Measurements from ENCODE around the gene AKAP10. TPM values are rescaled to one million over a fixed set of nuclear protein-coding genes. Genes with fewer than 3 reads are reported as not detected.

Gene AKAP10
- total RNA-seq, 1 experiment from 2014 or later: 31.6 TPM

DNA sequence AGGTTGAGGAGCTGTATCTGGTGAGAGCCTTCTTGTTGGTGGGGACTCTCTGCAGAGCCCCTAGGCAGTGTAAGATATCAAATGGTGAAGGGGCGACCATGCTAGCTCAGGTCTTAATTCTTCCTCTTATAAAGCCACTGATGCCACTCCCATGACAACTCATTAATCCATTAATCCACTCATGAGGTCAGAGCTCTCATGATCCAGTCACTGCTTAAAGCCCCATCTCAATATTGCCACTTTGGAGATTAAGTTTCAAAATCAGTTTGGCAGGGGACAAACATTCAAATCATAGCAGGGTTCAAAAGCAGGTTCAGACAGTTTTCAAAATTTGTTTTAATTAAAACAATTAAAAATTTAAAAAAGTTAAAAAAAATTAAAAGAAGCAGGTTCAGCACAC, 18.5 kb upstream of the AKAP10 start:
- no peak for TF ChIP-seq POLR2AphosphoS5 (IDR thresholded peaks at IDR 0.05; ENCODE audit: low read depth, low read length)
- no peak for TF ChIP-seq RAD21 (IDR thresholded peaks at IDR 0.05; ENCODE audit: low read depth)
- no peak for TF ChIP-seq CBX3 (IDR thresholded peaks at IDR 0.05; ENCODE audit: low read depth)
- TF ChIP-seq SRF (IDR thresholded peaks at IDR 0.05; ENCODE audit: low read depth): no peak
- no peak for TF ChIP-seq EZH2phosphoT487 (IDR thresholded peaks at IDR 0.05; ENCODE audit: borderline replicate concordance)
- no peak for TF ChIP-seq JUND (IDR thresholded peaks at IDR 0.05)
- no peak for TF ChIP-seq ZFX (IDR thresholded peaks at IDR 0.05)
- TF ChIP-seq SP1 (IDR thresholded peaks at IDR 0.05; ENCODE audit: low read depth): no peak
- TF ChIP-seq EZH2 (IDR thresholded peaks at IDR 0.05): no peak
- TF ChIP-seq REST (IDR thresholded peaks at IDR 0.05; ENCODE audit: low read depth): no peak
- no peak for TF ChIP-seq ELF1 (IDR thresholded peaks at IDR 0.05; ENCODE audit: borderline replicate concordance, low read depth)
- TF ChIP-seq FOSL1 (IDR thresholded peaks at IDR 0.05; ENCODE audit: low read depth): no peak
- no peak for TF ChIP-seq CEBPB (IDR thresholded peaks at IDR 0.05; ENCODE audit: low read depth)
- TF ChIP-seq, protein P1, sequence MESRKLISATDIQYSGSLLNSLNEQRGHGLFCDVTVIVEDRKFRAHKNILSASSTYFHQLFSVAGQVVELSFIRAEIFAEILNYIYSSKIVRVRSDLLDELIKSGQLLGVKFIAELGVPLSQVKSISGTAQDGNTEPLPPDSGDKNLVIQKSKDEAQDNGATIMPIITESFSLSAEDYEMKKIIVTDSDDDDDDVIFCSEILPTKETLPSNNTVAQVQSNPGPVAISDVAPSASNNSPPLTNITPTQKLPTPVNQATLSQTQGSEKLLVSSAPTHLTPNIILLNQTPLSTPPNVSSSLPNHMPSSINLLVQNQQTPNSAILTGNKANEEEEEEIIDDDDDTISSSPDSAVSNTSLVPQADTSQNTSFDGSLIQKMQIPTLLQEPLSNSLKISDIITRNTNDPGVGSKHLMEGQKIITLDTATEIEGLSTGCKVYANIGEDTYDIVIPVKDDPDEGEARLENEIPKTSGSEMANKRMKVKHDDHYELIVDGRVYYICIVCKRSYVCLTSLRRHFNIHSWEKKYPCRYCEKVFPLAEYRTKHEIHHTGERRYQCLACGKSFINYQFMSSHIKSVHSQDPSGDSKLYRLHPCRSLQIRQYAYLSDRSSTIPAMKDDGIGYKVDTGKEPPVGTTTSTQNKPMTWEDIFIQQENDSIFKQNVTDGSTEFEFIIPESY (IDR thresholded peaks at IDR 0.05; ENCODE audit: extremely low read depth, insufficient replicate concordance, low read length): no peak
- TF ChIP-seq, protein P2, sequence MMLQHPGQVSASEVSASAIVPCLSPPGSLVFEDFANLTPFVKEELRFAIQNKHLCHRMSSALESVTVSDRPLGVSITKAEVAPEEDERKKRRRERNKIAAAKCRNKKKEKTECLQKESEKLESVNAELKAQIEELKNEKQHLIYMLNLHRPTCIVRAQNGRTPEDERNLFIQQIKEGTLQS (IDR thresholded peaks at IDR 0.05): no peak
- TF ChIP-seq YY1 (IDR thresholded peaks at IDR 0.05; ENCODE audit: extremely low read depth, insufficient replicate concordance, low read depth, low read length): no peak
- no peak for TF ChIP-seq EGR1 (IDR thresholded peaks at IDR 0.05; ENCODE audit: low read depth)
- BruUV-seq (replicated peaks): no TSS peak
- H3K36me3 ChIP-seq (ENCODE audit: control insufficient read depth in 1 of 2, insufficient read depth in 2 of 2, low read length in 2 of 2): no peaks in the 10 kb centered on the region
- H3K79me2 ChIP-seq (ENCODE audit: insufficient read depth, low read length): no peaks in the 10 kb centered on the region
- H3K27ac ChIP-seq (ENCODE audit: low read depth, low read length): no peak overlapping the region
- ChIA-PET RAD21 (ENCODE audit: low non-redundant PET in 1 of 2, low total read pairs in 2 of 2, uncharacterized antibody in 2 of 2, unreplicated experiment in 2 of 2) (no interaction called here), POLR2A (interaction anchor here (1.6 kb wide), 1 partner anchor 14 kb away, joined by 3 read pairs; the partner anchor contains the start of gene SPECC1), CTCF (interaction anchor here (1.5 to 1.8 kb wide), 2 partner anchors 12 to 14 kb away, joined by 4 to 7 read pairs; partner anchors contain the start of gene SPECC1)
- H3K27me3 ChIP-seq (ENCODE audit: insufficient read depth, low read length): no peaks in the 10 kb centered on the region
- peaks cover 9% of the 10 kb centered on the region in 2 experiments; a peak in 2 of 4 replicates for H3K4me1 ChIP-seq (ENCODE audit: control insufficient read depth in 1 of 2, insufficient read depth in 2 of 2, low read length in 2 of 2)
- no peak overlapping the region for H2AFZ ChIP-seq (ENCODE audit: low read depth, low read length, poor library complexity, severe bottlenecking)
- intact Hi-C loops (cut with micrococcal nuclease): loop anchor here (10.0 kb wide), 1 partner anchor 229 kb away; no protein-coding TSS in a partner anchor
- DNase-seq (ENCODE audit: low read depth, low spot score) (no peak), ATAC-seq (no peak)
- no peak overlapping the region for H3K4me3 ChIP-seq (replicated peaks in 1 of 2; ENCODE audit: low read depth in 1 of 2, low read length in 2 of 2)
- no peaks in the 10 kb centered on the region for H4K20me1 ChIP-seq (ENCODE audit: insufficient read depth)
- no peak overlapping the region for H3K4me2 ChIP-seq (ENCODE audit: low read length)
- no peaks in the 10 kb centered on the region for H3K9me2 ChIP-seq (ENCODE audit: insufficient read depth)
- no peak overlapping the region for H3K9ac ChIP-seq (ENCODE audit: low read length)
- no peaks in the 10 kb centered on the region for H3K9me3 ChIP-seq (ENCODE audit: control insufficient read depth in 1 of 2, insufficient read depth in 1 of 2, low read depth in 1 of 2, low read length in 2 of 2)
